Mesenchymal stem cell (in vitro differentiated cells and primary cell): ENCODE data around the gene CENPN.
A peak's percentile ranks its signal among the peaks of the same experiment; 100 is the strongest.

Experiments
- DNase-seq: peaks from one replicate; pipeline ENCODE4 v3.0.0-alpha.2; 2013
- H2AFZ ChIP-seq: one replicate; pipeline ENCODE4 v1.6.1; 2013; ENCODE audit warnings: low read depth, mild to moderate bottlenecking, control low read depth, inconsistent platforms, low read length, moderate library complexity
- H2AK5ac ChIP-seq: 2 replicates; pipeline ENCODE4 v1.6.1; 2013; ENCODE audit warnings: low read length, moderate library complexity, mild to moderate bottlenecking, inconsistent platforms; ENCODE audit not compliant: severe bottlenecking
- H2BK120ac ChIP-seq: one replicate; pipeline ENCODE4 v1.6.1; 2013; ENCODE audit warnings: low read depth, mild to moderate bottlenecking, inconsistent platforms, low read length, moderate library complexity
- H2BK12ac ChIP-seq, 2 experiments: one replicate each; pipeline ENCODE4 v1.6.1; 2013; ENCODE audit warnings: inconsistent platforms in 2 of 2, low read length in 2 of 2, mild to moderate bottlenecking in 2 of 2, moderate library complexity in 2 of 2, control low read depth in 1 of 2
- H2BK15ac ChIP-seq: one replicate; pipeline ENCODE4 v1.6.1; 2013; ENCODE audit warnings: mild to moderate bottlenecking, low read depth, inconsistent platforms; ENCODE audit not compliant: poor library complexity, severe bottlenecking
- H2BK5ac ChIP-seq: 2 replicates; pipeline ENCODE4 v1.6.1; 2013; ENCODE audit warnings: low read depth, mild to moderate bottlenecking, low read length, control low read depth, inconsistent platforms; ENCODE audit not compliant: poor library complexity, severe bottlenecking
- H3K14ac ChIP-seq, 2 experiments: one replicate each; pipeline ENCODE4 v1.6.1; 2013; ENCODE audit warnings: inconsistent platforms in 2 of 2, low read length in 2 of 2, control low read depth in 1 of 2, mild to moderate bottlenecking in 1 of 2, moderate library complexity in 1 of 2
- H3K18ac ChIP-seq, 2 experiments: one replicate each; pipeline ENCODE4 v1.6.1; 2013; ENCODE audit warnings: inconsistent platforms in 2 of 2, low read length in 2 of 2, control low read depth in 1 of 2, low read depth in 1 of 2, mild to moderate bottlenecking in 1 of 2
- H3K23ac ChIP-seq, 2 experiments: one replicate each; pipeline ENCODE4 v1.6.1; 2013; ENCODE audit warnings: inconsistent platforms in 2 of 2, low read length in 2 of 2, mild to moderate bottlenecking in 2 of 2, moderate library complexity in 2 of 2, control low read depth in 1 of 2
- H3K27ac ChIP-seq: 2 replicates; pipeline ENCODE4 v1.5.1; 2013; ENCODE audit warnings: mild to moderate bottlenecking, moderate library complexity, low read length, control low read depth, inconsistent platforms; ENCODE audit not compliant: poor library complexity, severe bottlenecking
- H3K27me3 ChIP-seq, 2 experiments: 2 replicates each; pipeline versions ENCODE4 v1.6.1 to v1.7.0; 2013; ENCODE audit warnings: low read length in 2 of 2, mild to moderate bottlenecking in 2 of 2, moderate library complexity in 2 of 2, control low read depth in 1 of 2, inconsistent platforms in 1 of 2; ENCODE audit not compliant: control insufficient read depth in 1 of 2, insufficient read depth in 1 of 2
- H3K36me3 ChIP-seq, 2 experiments: 2 replicates each; pipeline versions ENCODE4 v1.6.1 to v1.7.0; 2013; ENCODE audit warnings: low read length in 2 of 2, control low read depth in 1 of 2, inconsistent platforms in 1 of 2, low read depth in 1 of 2, mild to moderate bottlenecking in 1 of 2; ENCODE audit not compliant: insufficient read depth in 2 of 2, control insufficient read depth in 1 of 2
- H3K4ac ChIP-seq, 2 experiments: one replicate each; pipeline ENCODE4 v1.6.1; 2013; ENCODE audit warnings: inconsistent platforms in 2 of 2, low read length in 2 of 2, mild to moderate bottlenecking in 2 of 2, moderate library complexity in 2 of 2, control low read depth in 1 of 2, low read depth in 1 of 2
- H3K4me1 ChIP-seq: 2 replicates; pipeline ENCODE4 v1.6.1; 2013; ENCODE audit warnings: low read depth, low read length, control low read depth; ENCODE audit not compliant: control insufficient read depth, insufficient read depth
- H3K4me2 ChIP-seq: 2 replicates; pipeline ENCODE4 v1.6.1; 2013; ENCODE audit warnings: low read length, mild to moderate bottlenecking, inconsistent platforms; ENCODE audit not compliant: poor library complexity, severe bottlenecking
- H3K4me3 ChIP-seq, 2 experiments: 2 replicates each; pipeline versions ENCODE4 v1.5.1 to v1.7.0; 2013; ENCODE audit warnings: low read length in 2 of 2, mild to moderate bottlenecking in 2 of 2, control low read depth in 1 of 2, low read depth in 1 of 2; ENCODE audit not compliant: insufficient read depth in 1 of 2
- H3K79me1 ChIP-seq: replicated peaks from 2 replicates; pipeline ENCODE4 v1.6.1; 2013; ENCODE audit warnings: mild to moderate bottlenecking, control low read depth, low read length, inconsistent platforms; ENCODE audit not compliant: poor library complexity, severe bottlenecking
- H3K9ac ChIP-seq: 2 replicates; pipeline ENCODE4 v1.7.0; 2013; ENCODE audit warnings: mild to moderate bottlenecking, low read length, moderate library complexity
- H3K9me3 ChIP-seq: 2 replicates; pipeline ENCODE4 v1.7.0; 2013; ENCODE audit warnings: mild to moderate bottlenecking, low read length; ENCODE audit not compliant: control insufficient read depth
- H4K8ac ChIP-seq: one replicate; pipeline ENCODE4 v1.6.1; 2013; ENCODE audit warnings: inconsistent platforms, mild to moderate bottlenecking, low read length, moderate library complexity
- H4K91ac ChIP-seq: one replicate; pipeline ENCODE4 v1.6.1; 2013; ENCODE audit warnings: mild to moderate bottlenecking, low read length, inconsistent platforms
- WGBS: methylation state at CpG from one replicate; pipeline ENCODE4 v1.1.7; 2013; ENCODE audit warnings: mixed read lengths; 5-methylcytosine and 5-hydroxymethylcytosine counted together

Gene CENPN

GRCh38 chr16:81003610-81004460 lies 3.2 kb upstream of the CENPN start:
- Histone ChIP-seq H3K14ac (no peak overlapping the region), H2BK15ac (no peak overlapping the region), H2BK120ac (no peak overlapping the region), H3K4me1 (peaks cover 12% of the 10 kb centered on the region), H3K4ac (no peak overlapping the region), H3K4me2 (peak overlapping the region; percentile 50), H3K9ac (peak overlapping the region; percentile 81), H3K27me3 (no peaks in the 10 kb centered on the region), H3K79me1 (peaks cover 6% of the 10 kb centered on the region), H3K23ac (no peak overlapping the region), H2BK12ac (no peak overlapping the region), H4K91ac (no peak overlapping the region), H3K4me3 (peak overlapping the region in 1 of 2 experiments; percentile 96), H3K18ac (no peak overlapping the region), H4K8ac (no peak overlapping the region), H3K27ac (no peak overlapping the region), H3K36me3 (no peaks in the 10 kb centered on the region), H3K9me3 (no peaks in the 10 kb centered on the region), H2AFZ (no peak overlapping the region), H2BK5ac (no peak overlapping the region), H2AK5ac (peak overlapping the region; percentile 65)
- 87% methylated on average over 8 of the region's 11 CpGs for WGBS
- peak; percentile 54 for DNase-seq

GRCh38 chr16:81004646-81005353 lies 2.2 kb upstream of the CENPN start:
- no peak overlapping the region for H2BK12ac ChIP-seq
- H3K27me3 ChIP-seq: no peaks in the 10 kb centered on the region
- DNase-seq: peak; percentile 80
- H3K14ac ChIP-seq: no peak overlapping the region
- H2BK5ac ChIP-seq: peak overlapping the region; percentile 31
- H4K91ac ChIP-seq: no peak overlapping the region
- H2BK120ac ChIP-seq: no peak overlapping the region
- WGBS: 66% methylated on average over 12 of the region's 14 CpGs
- peaks cover 12% of the 10 kb centered on the region for H3K4me1 ChIP-seq
- no peak overlapping the region for H3K27ac ChIP-seq
- H2AFZ ChIP-seq: no peak overlapping the region
- no peaks in the 10 kb centered on the region for H3K36me3 ChIP-seq
- H3K4ac ChIP-seq: no peak overlapping the region
- H3K9me3 ChIP-seq: no peaks in the 10 kb centered on the region
- H3K4me2 ChIP-seq: peak overlapping the region; percentile 50
- H3K79me1 ChIP-seq: peaks cover 11% of the 10 kb centered on the region
- H2AK5ac ChIP-seq: peak overlapping the region; percentile 65
- peak overlapping the region in 1 of 2 experiments; percentile 72 for H3K23ac ChIP-seq
- peak overlapping the region; percentile 81 for H3K9ac ChIP-seq
- no peak overlapping the region for H2BK15ac ChIP-seq
- no peak overlapping the region for H4K8ac ChIP-seq
- H3K4me3 ChIP-seq: peak overlapping the region in 1 of 2 experiments; percentile 96
- H3K18ac ChIP-seq: no peak overlapping the region

- H3K14ac ChIP-seq: no peak overlapping the region
- peak overlapping the region; percentile 96 to 98 for H3K4me3 ChIP-seq
- H3K18ac ChIP-seq: no peak overlapping the region
- no peaks in the 10 kb centered on the region for H3K27me3 ChIP-seq
- H4K91ac ChIP-seq: no peak overlapping the region
- H3K4me2 ChIP-seq: peak overlapping the region; percentile 92
- no peak overlapping the region for H3K23ac ChIP-seq
- H2BK5ac ChIP-seq: no peak overlapping the region
- no peak overlapping the region for H2BK15ac ChIP-seq
- peak; percentile 41 for DNase-seq
- H3K36me3 ChIP-seq: no peaks in the 10 kb centered on the region
- H3K4ac ChIP-seq: no peak overlapping the region
- H3K27ac ChIP-seq: no peak overlapping the region
- H2BK120ac ChIP-seq: no peak overlapping the region
- no peak overlapping the region for H2AFZ ChIP-seq
- peak overlapping the region; percentile 16 for H4K8ac ChIP-seq
- peaks cover 12% of the 10 kb centered on the region for H3K4me1 ChIP-seq
- H3K9ac ChIP-seq: peak overlapping the region; percentile 97
- H3K9me3 ChIP-seq: no peaks in the 10 kb centered on the region
- peaks cover 12% of the 10 kb centered on the region for H3K79me1 ChIP-seq
- no peak overlapping the region for H2BK12ac ChIP-seq
- no peak overlapping the region for H2AK5ac ChIP-seq
- WGBS: 15% methylated on average over 14 of the region's 18 CpGs
Observed at GRCh38 chr16:81005610-81006161, 1.3 kb upstream of the CENPN start.
